ENCODE data around the gene FAM149B1. TPM values are rescaled to one million over a fixed set of nuclear protein-coding genes. Genes with fewer than 3 reads are reported as not detected.

Gene FAM149B1
- total RNA-seq, 4 donors from 2014 or later = 11.0 to 18.9 (median 15.8) TPM

GRCh38 chr10:73205081-73205480 is 37.2 kb downstream of the FAM149B1 start:
- Histone ChIP-seq H3K36me3 (peaks cover 17% of the 10 kb centered on the region), H3K9me3 (no peaks in the 10 kb centered on the region), H3K4me3 (no peak overlapping the region), H3K27ac (no peak overlapping the region), H3K27me3 (no peaks in the 10 kb centered on the region), H3K4me1 (no peaks in the 10 kb centered on the region)
- TF ChIP-seq EP300 (IDR thresholded peaks at IDR 0.05) (no peak), POLR2AphosphoS5 (IDR thresholded peaks at IDR 0.05) (no peak), POLR2A (IDR thresholded peaks at IDR 0.05) (no peak)
- TF ChIP-seq, protein P1, sequence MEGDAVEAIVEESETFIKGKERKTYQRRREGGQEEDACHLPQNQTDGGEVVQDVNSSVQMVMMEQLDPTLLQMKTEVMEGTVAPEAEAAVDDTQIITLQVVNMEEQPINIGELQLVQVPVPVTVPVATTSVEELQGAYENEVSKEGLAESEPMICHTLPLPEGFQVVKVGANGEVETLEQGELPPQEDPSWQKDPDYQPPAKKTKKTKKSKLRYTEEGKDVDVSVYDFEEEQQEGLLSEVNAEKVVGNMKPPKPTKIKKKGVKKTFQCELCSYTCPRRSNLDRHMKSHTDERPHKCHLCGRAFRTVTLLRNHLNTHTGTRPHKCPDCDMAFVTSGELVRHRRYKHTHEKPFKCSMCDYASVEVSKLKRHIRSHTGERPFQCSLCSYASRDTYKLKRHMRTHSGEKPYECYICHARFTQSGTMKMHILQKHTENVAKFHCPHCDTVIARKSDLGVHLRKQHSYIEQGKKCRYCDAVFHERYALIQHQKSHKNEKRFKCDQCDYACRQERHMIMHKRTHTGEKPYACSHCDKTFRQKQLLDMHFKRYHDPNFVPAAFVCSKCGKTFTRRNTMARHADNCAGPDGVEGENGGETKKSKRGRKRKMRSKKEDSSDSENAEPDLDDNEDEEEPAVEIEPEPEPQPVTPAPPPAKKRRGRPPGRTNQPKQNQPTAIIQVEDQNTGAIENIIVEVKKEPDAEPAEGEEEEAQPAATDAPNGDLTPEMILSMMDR (IDR thresholded peaks at IDR 0.05) = no peak
- 92% methylated on average over 3 of the region's 3 CpGs for WGBS
- DNase-seq (ENCODE audit: low spot score in 2 of 2) = no peak

- no peak overlapping the region for H3K27ac ChIP-seq
- H3K4me3 ChIP-seq = no peak overlapping the region
- no peaks in the 10 kb centered on the region for H3K4me1 ChIP-seq
- H3K9me3 ChIP-seq = no peaks in the 10 kb centered on the region
- peaks cover 22% of the 10 kb centered on the region for H3K36me3 ChIP-seq
- no peak for DNase-seq (ENCODE audit: low spot score in 2 of 2)
- 93% methylated on average over 1 of the region's 1 CpG for WGBS
- no peaks in the 10 kb centered on the region for H3K27me3 ChIP-seq
- no peak for TF ChIP-seq POLR2A (IDR thresholded peaks at IDR 0.05)
- no peak for TF ChIP-seq EP300 (IDR thresholded peaks at IDR 0.05)
- TF ChIP-seq, protein P1 (IDR thresholded peaks at IDR 0.05) = no peak
- TF ChIP-seq POLR2AphosphoS5 (IDR thresholded peaks at IDR 0.05) = no peak
Observed at GRCh38 chr10:73205890-73206289, 38.0 kb downstream of the FAM149B1 start.

DNA sequence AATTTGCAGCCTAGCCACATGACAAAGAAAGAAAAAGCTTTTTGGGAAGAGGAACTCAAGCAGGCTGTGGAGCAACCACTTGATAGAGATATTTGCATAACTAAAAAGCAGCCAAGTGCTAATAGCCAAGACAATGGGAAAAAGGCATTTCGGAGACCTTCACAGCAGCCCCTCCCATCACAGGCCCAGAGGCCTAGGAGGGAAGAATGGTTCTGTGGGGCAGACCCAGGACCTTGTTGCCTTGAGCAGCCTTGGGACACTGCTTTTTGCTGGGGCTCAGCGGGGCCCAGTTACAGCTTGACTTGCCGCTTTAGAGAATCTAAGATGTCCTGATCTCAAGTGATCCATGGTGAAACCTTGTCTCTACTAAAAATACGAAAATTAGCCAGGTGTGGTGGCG is 38.5 kb downstream of the FAM149B1 start:
- 99% methylated on average over 5 of the region's 5 CpGs for WGBS
- Histone ChIP-seq H3K27ac (no peak overlapping the region), H3K36me3 (peaks cover 25% of the 10 kb centered on the region), H3K4me1 (no peaks in the 10 kb centered on the region), H3K27me3 (no peaks in the 10 kb centered on the region), H3K9me3 (no peaks in the 10 kb centered on the region), H3K4me3 (no peak overlapping the region)
- TF ChIP-seq POLR2AphosphoS5 (IDR thresholded peaks at IDR 0.05) (no peak), EP300 (IDR thresholded peaks at IDR 0.05) (no peak), POLR2A (IDR thresholded peaks at IDR 0.05) (no peak)
- TF ChIP-seq, protein P1 (IDR thresholded peaks at IDR 0.05) = no peak
- DNase-seq (ENCODE audit: low spot score in 2 of 2) = no peak

DNA sequence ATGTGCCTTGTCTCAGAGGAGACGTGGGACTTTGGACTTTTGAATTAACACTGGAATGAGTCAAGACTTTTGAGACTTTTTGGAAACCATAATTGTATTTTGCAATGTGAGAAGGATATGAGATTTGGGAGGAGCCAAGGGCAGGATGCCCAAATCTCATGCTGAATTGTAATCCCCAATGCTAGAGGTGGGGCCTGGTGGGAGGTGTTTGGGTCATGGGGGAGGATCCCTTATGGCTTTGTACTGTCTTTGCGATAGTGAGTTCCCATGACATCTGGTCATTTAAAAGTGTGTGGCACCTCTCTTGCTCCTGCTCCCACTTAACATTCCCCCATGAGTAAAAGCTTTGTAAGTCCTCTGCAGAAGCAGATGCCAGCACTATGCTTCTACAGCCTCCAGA is 40.0 kb downstream of the FAM149B1 start:
- H3K9me3 ChIP-seq = no peaks in the 10 kb centered on the region
- no peak for DNase-seq (ENCODE audit: low spot score in 2 of 2)
- no peaks in the 10 kb centered on the region for H3K4me1 ChIP-seq
- peaks cover 20% of the 10 kb centered on the region for H3K36me3 ChIP-seq
- H3K4me3 ChIP-seq = no peak overlapping the region
- WGBS = 55% methylated on average over 2 of the region's 2 CpGs
- TF ChIP-seq, protein P1 (IDR thresholded peaks at IDR 0.05) = no peak
- no peak for TF ChIP-seq POLR2A (IDR thresholded peaks at IDR 0.05)
- H3K27me3 ChIP-seq = no peaks in the 10 kb centered on the region
- H3K27ac ChIP-seq = no peak overlapping the region

DNA sequence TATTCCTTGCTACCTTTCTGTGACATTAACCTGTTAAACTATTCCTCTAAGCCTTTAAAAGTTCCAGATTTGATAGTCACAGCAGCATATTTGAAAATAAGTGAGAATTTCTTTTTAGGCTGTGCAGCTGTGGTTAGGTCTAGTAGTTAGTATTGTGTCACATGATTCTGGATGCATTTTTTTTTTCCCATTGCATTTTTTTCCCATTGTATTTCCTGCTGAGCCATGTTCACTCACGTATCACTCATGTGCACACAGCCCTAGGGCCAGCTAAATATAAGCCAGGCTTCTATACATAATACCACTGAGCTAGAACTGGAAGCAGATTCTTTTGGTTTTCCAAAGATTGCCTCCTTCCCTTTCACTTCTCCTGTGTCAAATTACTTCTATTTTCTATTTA is 41.8 kb downstream of the FAM149B1 start:
- H3K9me3 ChIP-seq = no peaks in the 10 kb centered on the region
- DNase-seq (ENCODE audit: low spot score in 2 of 2) = no peak
- H3K27me3 ChIP-seq = no peaks in the 10 kb centered on the region
- no peaks in the 10 kb centered on the region for H3K4me1 ChIP-seq
- TF ChIP-seq EP300 (IDR thresholded peaks at IDR 0.05) (no peak), POLR2A (IDR thresholded peaks at IDR 0.05) (no peak), POLR2AphosphoS5 (IDR thresholded peaks at IDR 0.05) (no peak)
- TF ChIP-seq, protein P1 (IDR thresholded peaks at IDR 0.05) = no peak
- 23% methylated on average over 1 of the region's 1 CpG for WGBS
- H3K4me3 ChIP-seq = no peak overlapping the region
- H3K36me3 ChIP-seq = peaks cover 18% of the 10 kb centered on the region
- H3K27ac ChIP-seq = no peak overlapping the region
